GM18907 (cell line): ENCODE data around the gene MAPK10.
"Not testable (repeated sequence)": the region's sequence is repeated elsewhere in the genome, so short reads cannot be mapped to it uniquely, and the experiment has no call there.

Experiments used
- ATAC-seq: cut with Tn5 transposase; IDR thresholded peaks from one replicate; pipeline ENCODE4 v1.9.1; 2021; ENCODE audit warnings: mild to moderate bottlenecking, moderate library complexity; ENCODE audit not compliant: unreplicated experiment

The MAPK10 gene

DNA sequence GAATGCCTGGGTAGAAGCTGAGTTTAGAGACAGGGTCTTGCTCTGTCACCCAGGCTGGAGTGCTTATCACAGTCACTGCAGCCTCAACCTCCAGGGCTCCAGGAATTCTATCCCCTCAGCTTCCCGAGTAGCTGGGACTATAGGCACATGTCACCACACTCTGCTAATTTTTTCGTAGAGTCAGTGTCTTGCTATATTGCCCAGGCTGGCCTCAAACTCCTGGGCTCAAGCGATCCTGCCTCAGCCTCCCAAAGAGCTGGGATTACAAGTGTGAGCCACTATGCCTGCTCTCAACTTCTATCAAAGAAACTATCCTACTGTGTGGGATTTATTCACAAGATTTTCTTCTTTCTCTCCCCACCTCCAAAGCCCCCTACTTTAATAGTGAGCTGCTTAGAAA is 15.7 kb downstream of the MAPK10 start:
- ATAC-seq, result no peak

DNA sequence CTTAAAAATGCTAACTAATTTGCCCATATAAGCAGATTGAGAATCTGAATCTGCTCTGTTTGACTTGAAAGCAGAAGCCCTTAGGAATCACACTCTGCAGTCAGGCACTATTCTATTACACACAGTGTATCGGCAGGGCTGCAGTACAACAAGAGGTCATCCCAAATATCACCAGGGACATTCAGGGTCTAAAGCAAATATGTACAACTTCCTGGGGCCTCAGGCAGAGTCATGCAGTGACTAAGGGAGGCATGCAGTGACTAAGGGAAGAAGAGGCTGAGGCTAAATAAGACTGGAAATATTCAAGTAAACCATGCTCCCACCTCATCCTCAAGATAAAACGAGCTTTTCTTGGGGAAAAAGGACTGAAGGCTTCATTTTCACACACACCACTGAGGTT is 20.9 kb downstream of the MAPK10 start:
- ATAC-seq, result no peak

DNA sequence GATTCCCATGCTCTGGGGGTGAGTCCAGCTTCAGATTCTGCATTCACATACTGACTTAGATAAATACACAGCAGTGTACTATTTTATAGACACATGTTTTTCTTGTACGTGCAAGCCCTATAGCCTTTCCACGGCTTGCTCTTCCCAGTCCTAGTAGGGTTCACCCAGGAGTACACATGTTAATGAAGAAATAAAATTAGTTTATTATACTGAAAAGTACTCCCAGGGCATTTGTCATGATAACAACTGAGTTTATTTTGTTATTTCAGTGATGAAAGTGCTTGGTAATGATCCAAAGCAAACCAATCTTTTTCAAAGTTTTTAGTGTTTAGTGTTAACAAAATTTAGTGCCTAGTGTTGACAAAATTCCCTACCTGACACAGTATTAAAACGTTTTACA is 21.3 kb downstream of the MAPK10 start:
- no peak for ATAC-seq

DNA sequence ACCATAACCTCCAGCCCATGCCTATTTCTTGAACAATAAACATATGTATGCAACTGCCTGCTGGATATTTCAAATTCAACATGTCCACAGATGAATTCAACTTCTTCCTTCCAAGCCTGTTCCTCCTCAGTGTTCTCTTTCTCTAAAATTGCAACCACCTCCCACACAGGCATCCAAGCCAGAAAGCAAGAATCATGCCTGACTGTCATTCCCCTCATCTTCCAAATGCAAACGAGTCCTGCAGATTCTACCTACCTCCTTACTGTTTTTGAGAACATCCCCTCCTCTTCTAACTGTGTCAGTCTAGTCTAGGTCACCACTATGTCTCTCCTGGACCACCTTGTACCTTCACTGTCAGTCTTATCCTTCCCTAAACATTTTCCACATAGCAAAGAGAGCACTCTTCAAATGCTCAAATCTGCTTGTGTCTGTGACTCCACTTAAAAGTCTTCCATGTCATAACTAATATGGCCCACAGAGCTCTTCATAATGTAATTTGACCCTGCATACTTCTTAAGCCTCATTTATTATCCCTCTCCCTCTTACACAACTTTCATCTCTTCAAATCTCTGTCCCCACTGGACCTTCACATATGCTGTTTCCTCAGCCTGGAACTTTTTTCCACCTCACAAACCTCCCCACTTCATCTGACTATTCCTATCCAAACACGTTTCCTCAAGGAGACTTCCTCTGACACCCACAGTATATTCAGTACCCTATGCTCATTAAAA is 25.7 kb downstream of the MAPK10 start:
- no peak for ATAC-seq

DNA sequence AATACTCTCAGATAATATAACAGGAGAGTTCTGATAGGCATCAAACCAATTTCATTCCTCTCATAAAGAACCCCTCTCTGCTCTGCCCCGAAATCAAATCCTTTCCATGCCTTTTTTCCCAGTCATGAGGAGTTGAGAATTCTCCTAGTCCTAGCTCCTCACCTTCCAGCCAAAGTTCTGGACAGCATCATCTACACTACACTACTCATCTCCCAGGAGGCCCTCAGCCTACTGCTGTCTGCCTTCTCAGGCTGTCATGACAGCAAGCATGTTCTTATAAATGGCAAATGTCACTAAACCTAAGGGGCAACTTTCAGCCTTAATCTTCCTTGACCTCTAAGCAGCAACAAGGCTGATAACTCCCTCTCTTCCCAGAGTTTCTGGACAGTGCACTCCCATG is 26.6 kb downstream of the MAPK10 start:
- no peak for ATAC-seq

DNA sequence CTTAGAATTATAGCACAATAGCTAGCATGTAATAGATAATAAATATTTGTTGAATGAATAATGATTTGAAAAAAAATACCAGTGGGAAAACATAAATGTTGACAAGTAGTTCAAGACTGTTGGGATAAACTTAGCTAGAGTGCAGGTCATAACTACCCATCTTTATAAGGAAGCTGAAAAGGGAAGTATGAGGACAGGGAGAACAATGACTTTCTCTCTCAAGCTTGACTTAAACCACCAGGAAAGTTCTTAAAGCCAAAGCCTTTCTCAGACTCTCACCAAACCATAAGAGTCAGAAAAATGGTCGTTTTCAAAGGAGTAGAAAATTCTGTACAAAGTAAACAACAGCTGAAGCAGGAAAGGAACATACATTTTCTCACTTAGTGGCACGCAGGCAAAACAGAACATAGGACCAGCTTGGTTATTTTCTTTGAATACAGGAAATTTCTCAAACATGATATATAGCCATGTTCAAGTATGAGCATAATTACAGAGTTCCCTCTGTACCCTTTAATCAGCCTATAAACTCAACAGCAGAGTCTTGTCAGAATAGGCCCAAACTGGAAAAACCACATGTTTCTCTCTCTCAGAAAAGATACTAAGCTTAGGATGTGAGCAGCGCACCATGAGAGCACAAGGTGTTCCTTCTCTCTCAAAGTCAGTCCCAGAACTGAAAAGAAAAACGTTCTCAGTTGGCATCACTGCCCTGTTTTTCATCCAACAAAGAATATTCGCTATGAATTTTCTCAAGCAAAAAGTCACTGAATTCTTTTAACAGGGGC is 28.7 kb downstream of the MAPK10 start:
- no peak for ATAC-seq

DNA sequence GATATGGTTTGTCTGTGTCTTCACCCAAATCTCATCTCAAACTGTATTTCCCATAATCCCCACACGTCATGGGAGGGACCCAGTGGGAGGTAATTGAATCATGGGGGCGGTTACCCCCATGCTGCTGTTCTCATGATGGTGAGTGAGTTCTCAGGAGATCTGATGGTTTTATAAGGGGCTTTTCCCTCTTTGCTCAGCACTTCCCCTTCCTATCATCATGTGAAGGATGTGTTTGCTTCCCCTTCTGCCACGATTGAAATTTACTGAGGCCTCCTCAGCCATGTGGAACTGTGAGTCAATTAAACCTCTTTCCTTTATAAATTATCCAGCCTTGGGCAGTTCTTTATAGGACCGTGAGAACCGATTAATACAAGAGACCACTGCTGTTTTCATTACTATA is 29.4 kb downstream of the MAPK10 start:
- not testable (repeated sequence) for ATAC-seq

DNA sequence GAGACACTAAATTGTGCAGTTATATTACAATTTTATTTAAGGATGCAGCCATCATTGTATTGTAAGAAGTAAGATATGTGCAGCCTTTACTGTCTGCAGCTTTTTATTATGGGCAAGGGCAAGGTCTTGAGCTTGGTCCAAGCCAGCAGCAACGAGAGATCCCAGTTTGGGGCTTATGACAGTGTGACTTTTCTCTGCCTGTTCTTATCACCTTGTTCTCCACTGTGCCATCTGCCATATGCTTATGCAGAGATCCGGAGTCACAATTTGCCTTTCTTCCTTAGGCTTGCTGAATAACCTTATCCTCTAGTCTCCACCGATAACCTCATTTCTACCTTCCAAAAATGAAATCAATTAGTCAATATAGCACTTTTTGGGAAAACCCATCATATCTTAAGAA is 30.4 kb downstream of the MAPK10 start:
- no peak for ATAC-seq

DNA sequence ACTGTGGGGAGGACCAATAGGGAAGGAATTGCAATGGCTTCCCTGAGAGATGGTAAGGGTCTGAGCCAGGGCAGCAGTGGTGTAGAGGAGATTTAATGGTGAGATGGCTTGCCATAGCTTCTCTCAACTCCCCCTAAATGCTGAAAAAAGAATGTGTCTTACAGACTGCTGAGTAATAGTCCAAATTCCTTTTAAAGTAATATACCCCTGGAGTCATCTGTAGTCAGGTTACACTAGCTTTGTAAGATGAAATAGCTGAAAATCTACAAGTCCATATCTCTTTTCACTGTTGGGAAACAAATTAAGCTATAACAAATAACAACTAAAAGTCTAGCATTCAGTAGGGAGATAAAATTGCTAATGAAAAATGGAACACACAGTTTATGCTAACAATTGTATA is 33.5 kb downstream of the MAPK10 start:
- no peak for ATAC-seq

DNA sequence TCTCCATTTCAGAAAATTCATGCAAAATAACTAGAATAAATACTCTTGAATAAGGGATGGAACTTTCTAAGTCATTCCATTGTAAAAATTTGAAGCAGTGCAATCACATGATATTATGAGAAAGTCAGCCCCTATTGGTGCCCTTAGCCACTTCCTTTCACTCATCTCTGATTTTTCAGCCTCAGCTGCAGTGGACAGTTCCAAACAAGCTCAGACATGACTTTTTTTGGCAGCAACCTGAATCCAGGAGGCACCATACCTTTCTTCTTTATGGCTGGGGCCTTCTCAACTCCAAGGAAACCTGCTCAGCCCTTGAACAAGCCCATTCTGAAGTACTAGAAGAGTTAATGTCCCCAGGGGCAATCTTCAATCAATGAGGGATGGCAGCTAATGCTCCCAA is 40.5 kb downstream of the MAPK10 start:
- ATAC-seq, result no peak

DNA sequence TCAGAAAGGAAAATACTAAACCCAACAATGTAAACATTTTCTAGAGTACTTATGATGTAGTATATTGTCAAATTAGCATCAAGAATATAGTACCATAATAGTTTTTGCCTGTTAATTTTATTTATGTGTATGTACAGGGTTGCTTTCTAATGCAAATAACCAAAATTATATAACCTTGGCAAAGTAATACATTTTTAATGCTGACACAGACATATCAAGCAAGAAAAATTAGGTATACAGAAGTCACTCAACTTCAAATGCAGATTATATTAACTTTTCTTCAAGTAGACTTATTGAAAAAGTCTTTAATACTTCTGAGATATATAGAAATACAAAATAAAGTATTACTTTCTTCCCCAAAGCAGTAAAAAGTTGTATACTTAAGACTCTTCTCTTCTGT is 44.3 kb downstream of the MAPK10 start:
- no peak for ATAC-seq

DNA sequence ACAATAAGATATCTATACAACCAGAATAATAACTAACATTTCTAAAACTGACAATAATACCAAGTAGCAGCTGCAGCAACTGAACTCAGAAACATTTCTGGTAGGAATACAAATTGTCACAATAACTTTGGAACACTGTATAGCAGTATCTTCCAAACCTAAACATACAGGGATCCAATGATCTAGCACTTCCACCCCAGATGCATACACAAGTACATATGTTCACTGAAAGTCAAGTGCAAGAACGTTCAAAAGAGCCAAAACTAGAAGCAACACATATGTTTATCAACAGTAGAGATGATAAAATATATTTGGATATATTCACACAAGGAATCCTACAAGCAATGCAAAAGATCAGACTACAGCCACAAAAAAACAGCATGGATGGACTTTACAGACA is 46.2 kb downstream of the MAPK10 start:
- no peak for ATAC-seq

DNA sequence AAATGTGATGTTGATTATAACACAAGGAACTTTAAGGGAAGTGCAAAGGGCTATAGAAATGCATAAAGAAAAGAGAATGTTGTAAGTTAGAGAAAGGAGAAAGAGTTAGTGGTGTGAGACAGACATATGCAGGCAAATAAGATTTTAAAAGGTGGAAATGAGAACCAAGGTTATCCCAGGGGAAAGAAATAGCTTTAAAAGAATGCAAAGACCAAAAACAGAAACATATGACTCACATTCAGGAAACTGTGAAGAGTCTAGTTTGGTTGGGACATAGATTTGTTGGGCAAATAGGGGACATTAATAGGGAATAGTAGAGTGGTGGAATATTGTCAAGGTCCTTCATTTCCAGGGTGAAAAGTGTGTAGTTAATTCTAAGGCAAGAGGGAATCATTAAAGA is 52.4 kb downstream of the MAPK10 start:
- ATAC-seq, result no peak

DNA sequence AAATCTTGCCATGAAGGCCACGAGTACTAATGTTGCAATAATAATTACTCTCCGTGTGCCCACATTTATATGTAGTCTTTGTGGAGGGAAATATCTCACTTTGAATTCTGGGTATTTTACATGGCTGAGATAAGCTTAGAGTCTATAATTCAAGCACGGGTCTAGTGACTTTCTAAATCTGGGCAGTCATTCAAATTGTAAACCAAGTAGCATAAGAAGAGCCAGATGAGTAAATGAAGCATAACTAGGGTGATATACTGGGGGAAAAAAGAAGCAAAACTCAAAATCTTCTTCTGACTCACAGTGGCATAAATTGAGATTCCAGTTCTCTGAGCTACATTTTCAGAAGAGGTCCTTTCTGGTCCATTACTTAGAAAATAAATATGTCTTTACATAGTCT is 53.0 kb downstream of the MAPK10 start:
- ATAC-seq, result no peak

DNA sequence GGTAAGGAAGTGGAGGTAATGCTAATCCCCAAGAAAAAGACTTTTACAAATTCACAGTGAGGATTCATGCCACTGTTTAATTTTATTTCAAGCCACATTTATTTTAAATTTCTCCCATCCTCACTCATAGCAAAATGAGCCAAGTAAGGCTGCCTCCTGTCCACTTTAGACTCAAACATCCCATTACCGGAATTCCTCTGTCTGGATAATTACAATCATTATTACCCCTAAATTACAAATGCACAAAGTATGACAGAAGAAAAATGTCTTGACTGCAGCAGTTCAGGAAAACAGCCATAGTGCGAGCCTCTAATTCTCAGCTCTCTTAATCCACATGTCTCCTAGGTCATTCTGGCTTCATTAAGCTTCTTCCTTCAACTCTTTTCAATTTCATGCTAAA is 57.0 kb downstream of the MAPK10 start:
- no peak for ATAC-seq

DNA sequence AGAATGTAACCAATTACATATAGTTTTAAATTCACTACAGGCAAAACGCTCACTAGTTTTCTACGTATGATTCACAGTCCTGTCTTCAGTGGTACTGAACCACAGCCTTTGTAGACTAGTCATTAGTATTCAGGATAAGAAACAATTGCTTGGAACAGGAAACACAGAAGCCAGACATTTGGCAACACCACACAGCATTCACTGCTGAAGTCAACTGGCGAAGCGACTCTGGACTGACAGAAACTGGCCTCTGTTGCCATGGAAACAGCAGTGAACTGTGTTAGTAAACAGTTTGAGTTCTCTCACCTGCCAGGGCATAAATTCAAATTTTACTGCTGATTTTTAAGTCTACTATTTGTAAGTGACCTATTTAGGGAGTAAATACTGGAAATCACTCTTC is 57.6 kb downstream of the MAPK10 start:
- ATAC-seq, result no peak

DNA sequence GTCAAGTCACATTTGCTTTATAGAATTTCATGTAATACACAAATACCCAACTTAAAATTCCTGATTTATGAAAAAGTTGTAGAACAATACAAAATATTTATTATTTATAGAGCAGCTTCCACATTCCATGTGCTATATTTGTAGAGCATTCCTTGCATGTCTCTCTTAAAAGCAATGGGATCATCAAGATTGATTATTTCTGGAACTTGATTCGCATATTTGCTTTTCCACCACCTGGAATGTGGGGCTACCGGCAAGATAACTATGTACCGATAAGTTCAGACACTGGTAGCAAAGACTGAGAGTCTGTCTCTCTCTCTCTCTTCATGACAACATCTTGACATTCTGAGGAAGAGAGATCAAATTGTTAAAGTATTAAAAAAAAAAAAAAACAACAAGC is 59.3 kb downstream of the MAPK10 start:
- ATAC-seq, result no peak

DNA sequence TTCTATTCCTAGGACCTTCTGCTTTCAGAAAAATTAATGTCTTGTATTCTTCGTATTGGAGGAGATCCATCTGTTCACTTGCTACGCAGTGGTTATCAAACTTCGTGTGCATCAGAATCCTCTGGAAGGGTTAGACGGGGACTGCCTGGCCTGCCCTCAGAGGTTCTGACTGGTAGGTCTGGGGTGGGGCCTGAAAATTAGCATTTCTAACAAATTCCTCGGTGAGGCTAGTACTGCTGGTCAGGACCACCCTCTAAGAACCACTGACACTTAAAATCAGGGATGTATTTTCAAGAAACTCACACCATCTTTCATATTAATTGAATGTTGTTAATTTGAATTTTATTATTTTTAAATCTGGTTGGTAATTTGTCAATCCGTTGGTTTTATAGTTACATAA is 63.0 kb downstream of the MAPK10 start:
- no peak for ATAC-seq

DNA sequence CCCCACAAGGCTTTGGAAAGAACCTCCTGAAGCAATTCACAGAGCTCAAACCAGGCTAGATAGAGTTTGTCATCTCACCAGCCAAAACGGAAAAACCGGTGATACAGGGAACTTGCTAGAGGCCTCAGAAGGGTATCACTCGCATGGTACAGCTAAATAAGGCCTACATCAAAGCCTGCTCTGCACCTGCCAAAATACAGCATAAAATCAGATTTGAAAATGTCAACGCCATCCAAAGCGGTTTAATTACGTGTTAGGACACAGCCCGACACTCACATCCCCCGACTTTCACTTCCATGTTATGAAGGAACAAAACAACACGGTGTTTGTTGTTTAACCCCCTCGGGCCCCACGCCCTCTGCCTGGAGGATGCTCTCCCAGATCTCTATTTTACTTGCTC is 65.0 kb downstream of the MAPK10 start:
- ATAC-seq, result no peak

DNA sequence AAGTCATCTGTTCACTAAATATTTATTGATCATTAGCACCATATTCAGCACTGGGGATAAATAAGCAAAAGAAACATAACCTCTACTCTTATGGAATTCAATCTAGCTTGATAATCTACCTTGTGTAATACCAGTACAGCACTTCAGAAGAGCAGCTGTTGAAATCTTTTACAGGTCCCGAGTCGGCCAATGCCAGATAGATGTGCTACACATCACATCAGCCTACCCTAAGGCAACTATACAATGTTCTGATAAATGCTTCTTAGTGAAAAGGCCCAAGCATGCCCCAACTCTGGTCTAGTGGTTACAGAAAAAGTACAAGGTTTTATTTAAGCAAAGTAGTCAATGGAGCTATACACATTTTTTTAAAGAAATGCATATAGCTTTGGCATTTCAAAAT is 68.7 kb downstream of the MAPK10 start:
- no peak for ATAC-seq

DNA sequence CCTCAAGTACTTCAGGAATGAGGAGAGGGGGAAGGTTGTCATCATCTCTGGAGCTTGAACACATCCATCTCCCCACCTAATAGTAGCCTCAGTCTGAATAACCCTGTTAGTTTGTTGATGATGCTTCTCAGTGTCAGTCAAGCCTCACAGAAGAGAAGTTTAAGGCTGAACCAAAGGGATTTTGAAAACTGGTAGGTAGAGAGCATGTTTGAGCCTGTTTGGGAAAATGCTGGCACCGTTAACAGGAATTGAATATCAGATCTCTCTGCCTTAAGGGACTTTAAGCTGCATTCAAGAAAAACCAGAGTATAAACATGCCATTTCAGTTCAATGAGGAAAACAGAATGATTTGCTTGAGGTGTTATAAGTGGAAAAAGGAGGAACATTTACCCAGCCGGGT is 73.1 kb downstream of the MAPK10 start:
- no peak for ATAC-seq

DNA sequence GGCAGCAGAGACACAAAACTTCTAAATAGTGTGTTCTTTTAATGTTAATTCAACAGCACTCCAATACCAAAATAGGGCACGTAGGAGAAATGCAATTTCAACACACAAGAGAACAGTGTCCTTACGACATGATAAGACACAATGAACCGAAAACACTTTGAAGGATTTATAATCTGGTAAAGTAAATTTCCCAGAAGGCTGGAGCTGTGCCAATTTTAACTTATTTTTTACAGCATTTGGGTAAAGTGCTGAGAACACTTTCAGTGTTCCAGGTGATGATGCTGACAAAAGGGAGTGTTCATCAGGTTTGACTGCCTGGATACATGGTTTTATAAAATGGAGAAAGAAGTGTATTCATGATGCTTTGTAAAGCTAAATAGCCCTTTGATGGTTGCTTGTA is 76.5 kb downstream of the MAPK10 start:
- no peak for ATAC-seq

DNA sequence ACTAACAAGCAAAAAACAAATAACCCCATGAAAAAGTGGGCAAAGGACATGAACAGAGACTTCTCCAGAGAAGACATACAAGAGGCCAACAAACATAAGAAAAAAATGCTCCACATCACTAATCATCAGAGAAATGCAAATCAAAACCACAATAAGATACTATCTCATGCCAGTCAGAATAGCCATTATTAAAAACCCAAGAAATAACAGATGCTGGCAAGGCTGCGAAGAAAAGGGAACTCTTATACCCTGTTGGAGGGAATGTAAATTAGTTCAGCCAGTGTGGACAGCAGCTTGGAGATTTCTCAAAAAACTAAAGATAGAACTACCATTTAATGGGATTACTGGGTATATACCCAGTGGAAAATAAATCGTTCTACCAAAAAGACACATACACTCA is 79.6 kb downstream of the MAPK10 start:
- no peak for ATAC-seq
